ENCODE measurements around the gene DCANP1. TPM values are rescaled to one million over a fixed set of nuclear protein-coding genes. Genes with fewer than 3 reads are reported as not detected.
A peak's percentile ranks its signal among the peaks of the same experiment; 100 is the strongest.
"Not testable (repeated sequence)": the region's sequence is repeated elsewhere in the genome, so short reads cannot be mapped to it uniquely, and the experiment has no call there.

The DCANP1 gene
- not detected in 2 replicates for total RNA-seq (2022)
- Bru-seq, nascent RNA: not detected
- BruChase-seq, experiment 1, labeled RNA remaining after a 6-hour chase: not detected
- BruChase-seq, experiment 2, labeled RNA remaining after a 2-hour chase: not detected
- long read RNA-seq: 0 reads

DNA sequence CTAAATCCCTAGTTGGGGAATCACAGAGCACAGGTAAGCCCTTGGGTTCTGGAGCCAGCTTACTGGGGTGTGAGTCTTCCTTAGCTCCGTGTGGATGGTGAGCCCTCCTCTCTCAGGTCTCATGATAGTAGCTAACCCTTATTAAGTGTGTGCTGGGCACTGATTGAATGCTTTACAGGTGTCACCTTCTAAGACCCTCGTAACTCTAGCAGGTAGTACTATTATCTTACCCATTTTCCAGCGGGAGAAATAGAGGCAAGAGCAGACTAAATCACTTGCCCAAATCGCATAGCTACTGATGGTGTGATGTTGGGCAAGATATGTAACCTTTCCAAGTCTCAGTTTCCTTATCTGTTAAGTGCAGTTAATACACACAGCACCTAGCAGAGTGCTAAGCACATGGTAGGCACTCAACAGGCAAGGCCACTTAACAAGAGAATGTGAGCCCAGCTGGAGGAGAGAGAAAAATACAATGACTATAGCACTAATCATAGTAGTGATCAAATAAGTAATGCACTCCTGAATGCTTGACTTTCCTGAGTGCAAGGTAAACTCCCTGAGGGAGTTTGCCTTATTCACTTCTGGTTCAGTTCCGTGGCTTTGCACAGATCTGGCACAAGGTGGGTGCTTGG, at the start of gene DCANP1:
TSS of gene DCANP1 (minus strand) at position 51 of the 632 bp plus-strand sequence. CDS start 240 bp downstream, outside the sequence.
- Mint-ChIP-seq H3K27me3 (ENCODE audit: insufficient read depth, unreplicated experiment) (peaks cover 1% of the 10 kb centered on the region), H3K9me3 (ENCODE audit: unreplicated experiment) (no peaks in the 10 kb centered on the region), H3K4me1 (ENCODE audit: insufficient read depth, unreplicated experiment) (peaks cover 6% of the 10 kb centered on the region), H3K27ac (ENCODE audit: low read depth, unreplicated experiment) (no peak within 1 kb of the TSS), H3K4me3 (ENCODE audit: unreplicated experiment) (no peak within 1 kb of the TSS), H3K36me3 (ENCODE audit: insufficient read depth, unreplicated experiment) (no peaks in the 10 kb centered on the region)
- DNase-seq (ENCODE audit: unreplicated experiment): no peak
- intact Hi-C loops (cut with micrococcal nuclease): no loop called here
- TF ChIP-seq, protein P1, sequence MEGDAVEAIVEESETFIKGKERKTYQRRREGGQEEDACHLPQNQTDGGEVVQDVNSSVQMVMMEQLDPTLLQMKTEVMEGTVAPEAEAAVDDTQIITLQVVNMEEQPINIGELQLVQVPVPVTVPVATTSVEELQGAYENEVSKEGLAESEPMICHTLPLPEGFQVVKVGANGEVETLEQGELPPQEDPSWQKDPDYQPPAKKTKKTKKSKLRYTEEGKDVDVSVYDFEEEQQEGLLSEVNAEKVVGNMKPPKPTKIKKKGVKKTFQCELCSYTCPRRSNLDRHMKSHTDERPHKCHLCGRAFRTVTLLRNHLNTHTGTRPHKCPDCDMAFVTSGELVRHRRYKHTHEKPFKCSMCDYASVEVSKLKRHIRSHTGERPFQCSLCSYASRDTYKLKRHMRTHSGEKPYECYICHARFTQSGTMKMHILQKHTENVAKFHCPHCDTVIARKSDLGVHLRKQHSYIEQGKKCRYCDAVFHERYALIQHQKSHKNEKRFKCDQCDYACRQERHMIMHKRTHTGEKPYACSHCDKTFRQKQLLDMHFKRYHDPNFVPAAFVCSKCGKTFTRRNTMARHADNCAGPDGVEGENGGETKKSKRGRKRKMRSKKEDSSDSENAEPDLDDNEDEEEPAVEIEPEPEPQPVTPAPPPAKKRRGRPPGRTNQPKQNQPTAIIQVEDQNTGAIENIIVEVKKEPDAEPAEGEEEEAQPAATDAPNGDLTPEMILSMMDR (IDR thresholded peaks at IDR 0.05; ENCODE audit: unreplicated experiment): no peak
- CTCF ChIA-PET: interaction anchor here (1.2 to 6.2 kb wide), 7 partner anchors 10 to 119 kb away, joined by 3 to 64 read pairs (median 21); no protein-coding TSS in a partner anchor
- POLR2A ChIA-PET: interaction anchor here (0.6 to 1.2 kb wide), 3 partner anchors 15 to 478 kb away, joined by 3 read pairs; no protein-coding TSS in a partner anchor
- BruUV-seq (replicated peaks): no TSS peak

DNA sequence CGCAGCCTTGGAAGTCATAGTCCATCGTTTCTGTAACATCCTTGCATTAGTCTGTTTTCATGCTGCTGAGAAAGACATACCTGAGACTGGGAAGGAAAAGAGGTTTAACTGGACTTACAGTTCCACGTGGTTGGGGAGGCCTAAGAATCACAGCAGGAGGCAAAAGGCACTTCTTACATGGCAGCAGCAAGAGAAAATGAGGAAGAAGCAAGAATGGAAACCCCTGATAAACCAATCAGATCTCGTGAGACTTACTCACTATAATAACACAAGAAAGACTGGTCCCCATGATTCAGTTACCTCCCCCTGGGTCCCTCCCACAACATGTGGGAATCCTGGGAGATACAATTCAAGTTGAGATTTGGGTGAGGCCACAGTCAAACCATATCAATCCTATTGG, 48.4 kb upstream of the DCANP1 start:
- H3K9me3 Mint-ChIP-seq (ENCODE audit: unreplicated experiment); BruUV-seq (replicated peaks); H3K4me3 Mint-ChIP-seq (ENCODE audit: unreplicated experiment); H3K27me3 Mint-ChIP-seq (ENCODE audit: insufficient read depth, unreplicated experiment); DNase-seq (ENCODE audit: unreplicated experiment); H3K36me3 Mint-ChIP-seq (ENCODE audit: insufficient read depth, unreplicated experiment); intact Hi-C loops (cut with micrococcal nuclease): not testable (repeated sequence)
- CTCF ChIA-PET: interaction anchor here (1.0 to 11.2 kb wide), 4 partner anchors 31 to 70 kb away, joined by 3 to 96 read pairs (median 46); no protein-coding TSS in a partner anchor
- Mint-ChIP-seq H3K27ac (ENCODE audit: low read depth, unreplicated experiment) (peak overlapping the region; percentile 64), H3K4me1 (ENCODE audit: insufficient read depth, unreplicated experiment) (peaks cover 56% of the 10 kb centered on the region)
- POLR2A ChIA-PET: interaction anchor here (1.0 kb wide), 1 partner anchor 109 kb away, joined by 3 read pairs; no protein-coding TSS in a partner anchor

DNA sequence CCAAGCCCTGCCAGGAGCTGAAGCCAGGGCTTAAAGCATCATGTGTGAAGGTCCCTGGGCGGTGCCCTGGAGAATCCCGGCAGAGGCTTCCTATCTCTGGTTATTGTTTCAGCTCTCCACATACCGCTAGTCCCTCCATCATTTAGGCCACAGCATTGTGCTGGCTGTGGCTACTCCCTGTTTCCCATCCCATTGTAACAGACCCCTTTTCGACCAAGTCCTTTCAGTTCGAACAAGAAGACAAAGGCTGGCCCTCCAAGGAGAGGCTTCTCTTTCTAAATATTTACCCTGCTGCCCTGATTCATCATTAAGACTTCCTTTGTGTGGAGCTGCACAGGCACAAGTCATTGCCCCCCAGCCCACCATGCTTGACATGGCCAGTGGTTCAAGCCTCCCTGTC, 47.0 kb upstream of the DCANP1 start:
- intact Hi-C loops (cut with micrococcal nuclease): no loop called here
- ChIA-PET POLR2A (interaction anchor here (0.7 to 1.6 kb wide), 7 partner anchors 9 to 57 kb away, joined by 3 to 8 read pairs (median 5); no protein-coding TSS in a partner anchor), CTCF (interaction anchor here (0.6 to 11.2 kb wide), 7 partner anchors 15 to 71 kb away, joined by 3 to 96 read pairs (median 12); no protein-coding TSS in a partner anchor)
- TF ChIP-seq, protein P1 (IDR thresholded peaks at IDR 0.05; ENCODE audit: unreplicated experiment): no peak
- Mint-ChIP-seq H3K36me3 (ENCODE audit: insufficient read depth, unreplicated experiment) (peaks cover 6% of the 10 kb centered on the region), H3K27ac (ENCODE audit: low read depth, unreplicated experiment) (peak overlapping the region; percentile 94), H3K9me3 (ENCODE audit: unreplicated experiment) (no peaks in the 10 kb centered on the region), H3K27me3 (ENCODE audit: insufficient read depth, unreplicated experiment) (no peaks in the 10 kb centered on the region), H3K4me1 (ENCODE audit: insufficient read depth, unreplicated experiment) (peaks cover 58% of the 10 kb centered on the region), H3K4me3 (ENCODE audit: unreplicated experiment) (peak overlapping the region; percentile 10)
- DNase-seq (ENCODE audit: unreplicated experiment): no peak
- BruUV-seq (replicated peaks): no TSS peak

- no peaks in the 10 kb centered on the region for H3K27me3 Mint-ChIP-seq (ENCODE audit: insufficient read depth, unreplicated experiment)
- peak; percentile 98 for DNase-seq (ENCODE audit: unreplicated experiment)
- peak overlapping the region; percentile 10 for H3K4me3 Mint-ChIP-seq (ENCODE audit: unreplicated experiment)
- TF ChIP-seq, protein P1 (IDR thresholded peaks at IDR 0.05; ENCODE audit: unreplicated experiment): no peak
- H3K4me1 Mint-ChIP-seq (ENCODE audit: insufficient read depth, unreplicated experiment): peaks cover 62% of the 10 kb centered on the region
- ChIA-PET POLR2A (interaction anchor here (0.5 to 2.1 kb wide), 13 partner anchors 9 to 1317 kb away, joined by 3 to 13 read pairs (median 4); no protein-coding TSS in a partner anchor), CTCF (interaction anchor here (0.5 to 11.2 kb wide), 9 partner anchors 13 to 337 kb away, joined by 3 to 96 read pairs (median 4); no protein-coding TSS in a partner anchor)
- H3K36me3 Mint-ChIP-seq (ENCODE audit: insufficient read depth, unreplicated experiment): peaks cover 6% of the 10 kb centered on the region
- peak overlapping the region; percentile 94 for H3K27ac Mint-ChIP-seq (ENCODE audit: low read depth, unreplicated experiment)
- H3K9me3 Mint-ChIP-seq (ENCODE audit: unreplicated experiment): no peaks in the 10 kb centered on the region
- BruUV-seq (replicated peaks): TSS peak; percentile 44
- intact Hi-C loops (cut with micrococcal nuclease): loop anchor here (1.0 to 2.0 kb wide), 2 partner anchors 13 to 27 kb away; no protein-coding TSS in a partner anchor
These were observed 46.4 kb upstream of the DCANP1 start for GRCh38 chr5:135493406-135494180.
